Erythroblast (primary cell): Measurements from ENCODE around the gene PRKAR1B.

Experiments used
- GATA1 ChIP-seq: IDR thresholded peaks from 2 replicates; pipeline ENCODE4 v1.6.1; 2011; ENCODE audit warnings: low read depth, mild to moderate bottlenecking, control low read depth, low read length, moderate library complexity
- POLR2A ChIP-seq: IDR thresholded peaks from 2 replicates; pipeline ENCODE4 v1.6.1; 2011; ENCODE audit warnings: mild to moderate bottlenecking, low read length

- TF ChIP-seq POLR2A (no peak), GATA1 (no peak)
These were observed 64.5 kb downstream of the PRKAR1B start for GRCh38 chr7:662576-662975.
